ENCODE results near the gene CEBPA. TPM values are rescaled to one million over a fixed set of nuclear protein-coding genes. Genes with fewer than 3 reads are reported as not detected.
A peak's percentile ranks its signal among the peaks of the same experiment; 100 is the strongest.

Gene CEBPA
- total and polyA plus RNA-seq, 10 of the 15 experiments (the other 5 are each of a cell fraction or from before 2014, with no cell fraction given), result 0.04 to 0.36 (median 0.13) TPM; not detected in 4

- in situ Hi-C loops (cut with MboI), result no loop called here
- no peaks in the 10 kb centered on the region for H3K9me3 ChIP-seq (replicated peaks; ENCODE audit: control insufficient read depth, insufficient read depth, low read length)
- no peaks in the 10 kb centered on the region for H3K79me2 ChIP-seq (ENCODE audit: control insufficient read depth, insufficient read depth, low read length)
- FAIRE-seq (peak; percentile 91), ATAC-seq (peak; percentile 93), DNase-seq (ENCODE audit: low read depth, low spot score) (peak; percentile 86)
- no peaks in the 10 kb centered on the region for H3K36me3 ChIP-seq (ENCODE audit: control insufficient read depth in 2 of 2, insufficient read depth in 2 of 2, low read length in 1 of 2)
- ChIA-PET SMC1A (ENCODE audit: uncharacterized antibody, unreplicated experiment) (interaction anchor here (0.8 to 2.2 kb wide), 2 partner anchors 14 to 17 kb away, joined by 3 to 8 read pairs; no protein-coding TSS in a partner anchor), CTCF (interaction anchor here (0.8 to 1.0 kb wide), 4 partner anchors 16 to 124 kb away, joined by 3 to 5 read pairs (median 4); no protein-coding TSS in a partner anchor), POLR2A (interaction anchor here (0.7 to 0.9 kb wide), 2 partner anchors 16 to 100 kb away, joined by 3 to 4 read pairs; no protein-coding TSS in a partner anchor), RAD21 (ENCODE audit: unreplicated experiment) (interaction anchor here (1.3 kb wide), 1 partner anchor 17 kb away, joined by 4 read pairs; no protein-coding TSS in a partner anchor)
- no peaks in the 10 kb centered on the region; a peak in 1 of 4 replicates for H3K27me3 ChIP-seq (replicated peaks in 1 of 2; ENCODE audit: control insufficient read depth in 2 of 2, insufficient read depth in 2 of 2, low read length in 1 of 2)
- H3K9ac ChIP-seq (ENCODE audit: control insufficient read depth, insufficient read depth, low read length), result no peak overlapping the region
- no peak overlapping the region for H3K4me3 ChIP-seq
- peaks cover 18% of the 10 kb centered on the region for H3K4me1 ChIP-seq (ENCODE audit: control insufficient read depth, insufficient read depth, low read length)
- intact Hi-C loops (cut with micrococcal nuclease; ENCODE audit: unreplicated experiment), result loop anchor here (2.0 kb wide), 1 partner anchor 46 kb away; no protein-coding TSS in a partner anchor
- H3K27ac ChIP-seq (ENCODE audit: control insufficient read depth, insufficient read depth), result no peak overlapping the region; the same call in 1 of the 2 replicates
- H3K4me2 ChIP-seq (ENCODE audit: control insufficient read depth, insufficient read depth), result peak overlapping the region; percentile 74; the same call in 1 of the 2 replicates
- H4K20me1 ChIP-seq (ENCODE audit: control insufficient read depth, insufficient read depth), result no peaks in the 10 kb centered on the region
- WGBS (ENCODE audit: insufficient coverage, insufficient replicate concordance, low lambda C conversion rate, missing lambda C conversion rate), result under 1% methylated on average over 7 of the region's 8 CpGs
- no peak overlapping the region for H2AFZ ChIP-seq (ENCODE audit: control insufficient read depth, low read depth, low read length)
- BruUV-seq (replicated peaks), result no TSS peak
- TF ChIP-seq RFX5 (IDR thresholded peaks at IDR 0.05; ENCODE audit: low read depth, low read length) (no peak), IKZF1 (conservative IDR thresholded peaks at IDR 0.05) (peak; percentile 99), MTA2 (IDR thresholded peaks at IDR 0.05; ENCODE audit: low read depth) (peak; percentile 70), ETV6 (conservative IDR thresholded peaks at IDR 0.05 in 1 of 2, IDR thresholded peaks at IDR 0.05 in 1 of 2; ENCODE audit: borderline replicate concordance in 1 of 2, low read depth in 1 of 2) (peak in 1 of 2 experiments; percentile 97; a peak in 2 of 4 replicates), GATAD2B (conservative IDR thresholded peaks at IDR 0.05; ENCODE audit: low read depth) (peak; percentile 87), JUNB (IDR thresholded peaks at IDR 0.05) (peak; percentile 98), ATF7 (IDR thresholded peaks at IDR 0.05; ENCODE audit: low read depth) (peak; percentile 61; the same call in 1 of the 2 replicates), CREB1 (IDR thresholded peaks at IDR 0.05; ENCODE audit: low read depth) (0 out of 2 replicates have a peak, but pooled peaks have one; percentile 34), CREM (IDR thresholded peaks at IDR 0.05; ENCODE audit: low read depth) (peak; percentile 64), SREBF1 (IDR thresholded peaks at IDR 0.05; ENCODE audit: low read length) (no peak), FOXM1 (IDR thresholded peaks at IDR 0.05; ENCODE audit: low read depth, low read length) (peak; percentile 54; the same call in 1 of the 2 replicates), GABPA (IDR thresholded peaks at IDR 0.05; ENCODE audit: low read depth) (peak; percentile 76), RUNX3 (IDR thresholded peaks at IDR 0.05; ENCODE audit: low read length) (peak; percentile 87), EED (IDR thresholded peaks at IDR 0.05; ENCODE audit: low read depth) (peak; percentile 100), EGR1 (IDR thresholded peaks at IDR 0.05; ENCODE audit: borderline replicate concordance in 1 of 2, low read depth in 2 of 2, low read length in 2 of 2) (peak in 1 of 2 experiments; percentile 55; a peak in 1 of 3 replicates), BCL3 (IDR thresholded peaks at IDR 0.05; ENCODE audit: borderline replicate concordance, insufficient read depth, low read depth, low read length, poor library complexity, severe bottlenecking) (peak; percentile 45)
- TF ChIP-seq, protein P1, sequence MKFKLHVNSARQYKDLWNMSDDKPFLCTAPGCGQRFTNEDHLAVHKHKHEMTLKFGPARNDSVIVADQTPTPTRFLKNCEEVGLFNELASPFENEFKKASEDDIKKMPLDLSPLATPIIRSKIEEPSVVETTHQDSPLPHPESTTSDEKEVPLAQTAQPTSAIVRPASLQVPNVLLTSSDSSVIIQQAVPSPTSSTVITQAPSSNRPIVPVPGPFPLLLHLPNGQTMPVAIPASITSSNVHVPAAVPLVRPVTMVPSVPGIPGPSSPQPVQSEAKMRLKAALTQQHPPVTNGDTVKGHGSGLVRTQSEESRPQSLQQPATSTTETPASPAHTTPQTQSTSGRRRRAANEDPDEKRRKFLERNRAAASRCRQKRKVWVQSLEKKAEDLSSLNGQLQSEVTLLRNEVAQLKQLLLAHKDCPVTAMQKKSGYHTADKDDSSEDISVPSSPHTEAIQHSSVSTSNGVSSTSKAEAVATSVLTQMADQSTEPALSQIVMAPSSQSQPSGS (IDR thresholded peaks at IDR 0.05; ENCODE audit: low read length), result peak; percentile 63
- TF ChIP-seq, protein P2, sequence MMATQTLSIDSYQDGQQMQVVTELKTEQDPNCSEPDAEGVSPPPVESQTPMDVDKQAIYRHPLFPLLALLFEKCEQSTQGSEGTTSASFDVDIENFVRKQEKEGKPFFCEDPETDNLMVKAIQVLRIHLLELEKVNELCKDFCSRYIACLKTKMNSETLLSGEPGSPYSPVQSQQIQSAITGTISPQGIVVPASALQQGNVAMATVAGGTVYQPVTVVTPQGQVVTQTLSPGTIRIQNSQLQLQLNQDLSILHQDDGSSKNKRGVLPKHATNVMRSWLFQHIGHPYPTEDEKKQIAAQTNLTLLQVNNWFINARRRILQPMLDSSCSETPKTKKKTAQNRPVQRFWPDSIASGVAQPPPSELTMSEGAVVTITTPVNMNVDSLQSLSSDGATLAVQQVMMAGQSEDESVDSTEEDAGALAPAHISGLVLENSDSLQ (IDR thresholded peaks at IDR 0.05), result peak; percentile 25; the same call in 1 of the 2 replicates
- TF ChIP-seq, protein P3, sequence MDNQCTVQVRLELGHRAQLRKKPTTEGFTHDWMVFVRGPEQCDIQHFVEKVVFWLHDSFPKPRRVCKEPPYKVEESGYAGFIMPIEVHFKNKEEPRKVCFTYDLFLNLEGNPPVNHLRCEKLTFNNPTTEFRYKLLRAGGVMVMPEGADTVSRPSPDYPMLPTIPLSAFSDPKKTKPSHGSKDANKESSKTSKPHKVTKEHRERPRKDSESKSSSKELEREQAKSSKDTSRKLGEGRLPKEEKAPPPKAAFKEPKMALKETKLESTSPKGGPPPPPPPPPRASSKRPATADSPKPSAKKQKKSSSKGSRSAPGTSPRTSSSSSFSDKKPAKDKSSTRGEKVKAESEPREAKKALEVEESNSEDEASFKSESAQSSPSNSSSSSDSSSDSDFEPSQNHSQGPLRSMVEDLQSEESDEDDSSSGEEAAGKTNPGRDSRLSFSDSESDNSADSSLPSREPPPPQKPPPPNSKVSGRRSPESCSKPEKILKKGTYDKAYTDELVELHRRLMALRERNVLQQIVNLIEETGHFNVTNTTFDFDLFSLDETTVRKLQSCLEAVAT (IDR thresholded peaks at IDR 0.05), result 0 out of 2 replicates have a peak, but pooled peaks have one; percentile 44
Measured at GRCh38 chr19:33280351-33280921, 21.9 kb downstream of the CEBPA start.

Measured in GM12878 (cell line).